CD4-positive, alpha-beta T cell treated with Interleukin-2 at 100 ng/mL for 4 hours (primary cell): ENCODE data around the gene BLMH.
"Not testable (repeated sequence)": the region's sequence is repeated elsewhere in the genome, so short reads cannot be mapped to it uniquely, and the experiment has no call there.

Experiments
- DNase-seq: peaks from one replicate; pipeline ENCODE4 v3.0.0-alpha.2; 2020; ENCODE audit warnings: low spot score

BLMH gene

DNA sequence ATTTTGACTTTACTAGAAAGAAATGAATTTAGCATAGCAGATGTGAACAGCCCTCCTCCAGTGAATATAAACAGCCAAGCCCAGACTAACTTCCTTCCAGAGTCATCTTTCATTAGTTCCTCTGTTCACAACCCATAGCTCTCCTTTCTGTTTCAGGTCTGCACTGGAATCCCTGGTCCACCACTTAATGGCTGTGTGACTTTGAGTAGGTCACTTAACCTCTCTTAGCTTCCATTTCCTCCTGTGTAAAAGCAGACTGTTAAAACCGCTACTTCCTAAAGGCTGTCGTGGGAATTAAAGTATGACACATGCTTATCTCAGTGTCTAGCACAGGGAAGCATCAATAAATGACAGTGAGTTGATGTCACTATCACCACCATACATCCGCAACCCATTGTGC, 63.7 kb downstream of the BLMH start:
- no peak for DNase-seq

DNA sequence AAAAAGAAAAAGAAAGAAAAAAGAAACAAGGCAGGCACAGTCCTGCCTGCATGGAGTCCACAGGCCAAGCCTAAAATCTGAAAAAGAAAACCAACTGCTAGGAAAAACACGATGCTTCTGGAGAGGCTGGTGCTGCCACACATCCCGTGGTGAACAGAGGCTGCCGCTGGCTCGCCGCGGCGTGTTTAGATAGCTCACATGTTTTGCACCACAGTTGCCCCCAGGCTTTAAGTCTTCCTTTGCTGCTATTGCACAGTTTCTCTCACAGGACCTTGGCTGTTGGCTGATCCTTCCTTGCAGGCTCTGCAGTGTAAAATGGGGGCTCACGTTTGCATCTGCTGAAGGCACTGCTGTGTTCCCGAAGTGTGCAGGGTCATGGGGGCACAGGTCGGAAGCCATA, 64.9 kb downstream of the BLMH start:
- no peak for DNase-seq

DNA sequence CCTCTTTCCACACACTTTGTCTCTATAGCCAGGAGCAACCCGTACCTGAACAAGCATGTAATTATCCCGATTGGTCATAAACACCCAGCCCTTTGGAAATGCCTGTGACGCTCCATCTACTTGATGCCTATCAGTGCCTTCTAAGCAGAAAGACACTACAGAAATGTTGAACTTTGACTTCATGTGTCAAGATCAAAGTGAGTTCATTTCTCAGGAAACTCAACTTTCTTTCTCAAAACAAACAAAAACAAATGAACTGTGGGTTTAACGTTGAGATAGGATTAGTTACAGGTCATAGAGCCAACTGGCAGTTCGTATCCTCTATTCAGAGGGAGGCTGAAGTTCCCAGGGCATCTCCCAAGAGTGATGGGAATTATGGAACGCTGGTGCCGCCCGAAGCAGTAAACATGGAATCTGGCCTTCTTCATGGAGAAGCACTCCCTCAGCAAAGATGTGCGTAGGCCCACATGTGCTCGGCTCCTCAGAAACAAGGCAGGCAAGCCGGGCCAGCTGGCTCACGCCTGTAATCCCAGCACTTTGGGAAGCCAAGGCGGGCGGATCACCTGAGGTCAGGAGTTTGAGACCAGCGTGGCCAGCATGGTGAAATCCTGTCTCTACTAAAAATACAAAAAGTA, 65.7 kb downstream of the BLMH start:
- no peak for DNase-seq

DNA sequence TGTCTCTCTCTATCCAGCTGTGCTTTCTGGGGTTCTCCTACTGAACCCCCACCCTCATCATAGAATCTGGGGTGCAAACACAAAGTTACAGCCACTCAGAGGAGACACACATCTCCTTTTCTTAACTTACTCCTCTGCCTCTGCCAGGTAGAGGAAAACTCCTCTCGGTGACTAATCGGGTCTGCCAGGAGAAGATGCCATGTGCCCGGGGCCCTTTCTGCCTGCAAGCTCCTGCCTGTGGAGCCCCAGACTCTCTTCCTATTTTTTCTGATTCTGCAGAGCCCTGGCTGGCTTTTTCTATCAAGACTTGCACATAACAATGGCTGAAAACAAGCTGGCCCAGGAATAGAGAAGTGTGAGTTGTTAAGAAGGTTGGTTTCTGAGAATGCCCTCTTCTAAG, 66.6 kb downstream of the BLMH start:
- no peak for DNase-seq

DNA sequence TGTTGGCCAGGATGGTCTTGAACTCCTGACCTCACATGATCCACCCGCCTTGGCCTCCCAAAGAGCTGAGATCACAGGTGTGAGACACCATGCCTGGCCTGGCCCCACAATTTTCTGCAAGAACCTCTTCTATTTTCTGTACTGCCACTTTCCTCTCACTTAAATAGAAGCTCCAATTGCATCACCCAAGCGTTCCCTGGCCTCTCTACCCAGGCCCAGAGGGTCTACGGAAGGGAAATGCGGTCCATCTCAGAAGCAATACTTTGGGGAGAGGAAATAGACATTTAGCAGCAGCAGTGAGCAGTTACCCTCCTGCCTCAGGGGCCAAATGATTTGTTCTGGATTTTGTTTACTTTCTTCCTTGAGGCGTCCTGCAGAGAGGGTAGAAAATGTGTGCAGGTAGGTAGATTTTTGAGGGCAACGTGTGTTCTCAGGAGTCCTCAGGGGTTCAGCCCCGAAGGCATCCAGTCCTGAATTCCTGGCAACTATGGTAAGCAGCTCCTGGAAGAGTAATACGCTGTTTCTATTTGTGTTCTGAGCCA, 67.3 kb downstream of the BLMH start:
- no peak for DNase-seq

DNA sequence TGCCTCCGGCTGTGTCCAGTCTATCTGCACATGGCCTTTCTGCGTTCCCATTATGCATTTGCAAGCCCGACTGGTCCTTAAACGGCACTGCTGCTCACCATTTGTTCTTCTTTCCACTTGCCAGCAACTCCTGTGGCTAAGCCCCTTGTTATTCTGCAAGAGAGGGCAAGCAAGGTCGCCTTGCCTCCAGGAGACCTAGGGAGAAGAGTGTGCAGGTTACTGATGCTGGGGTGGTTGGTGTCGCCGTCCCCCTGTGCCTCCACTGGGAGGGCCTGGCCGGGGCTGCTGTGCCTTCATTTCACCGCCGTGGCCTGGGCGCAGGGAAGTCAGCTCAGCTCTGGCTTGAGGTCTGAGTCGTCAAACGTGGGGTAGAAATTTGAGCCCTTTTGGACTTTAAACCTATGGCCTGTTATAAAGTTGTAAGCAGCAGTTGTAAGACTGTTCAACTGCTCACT, 69.0 kb downstream of the BLMH start:
- no peak for DNase-seq

DNA sequence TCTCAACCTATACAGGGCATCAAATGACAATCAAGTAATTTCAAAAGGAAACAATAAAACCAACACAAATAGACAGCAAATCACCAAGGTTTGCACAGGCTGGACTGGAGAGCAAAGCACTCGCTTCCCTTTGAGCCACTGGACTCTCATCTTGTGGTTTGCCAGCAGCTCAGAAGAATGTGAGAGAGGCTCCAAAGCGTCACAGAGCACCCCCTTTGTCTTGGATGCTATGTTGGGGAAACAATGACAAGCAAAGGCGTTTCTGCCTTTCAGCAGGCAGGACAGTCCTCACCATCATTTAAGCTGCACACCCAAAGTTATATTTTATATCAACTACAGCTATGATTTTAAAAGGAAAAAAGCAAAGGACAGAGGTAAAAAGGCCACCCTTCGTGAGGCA, 69.5 kb downstream of the BLMH start:
- DNase-seq: no peak

DNA sequence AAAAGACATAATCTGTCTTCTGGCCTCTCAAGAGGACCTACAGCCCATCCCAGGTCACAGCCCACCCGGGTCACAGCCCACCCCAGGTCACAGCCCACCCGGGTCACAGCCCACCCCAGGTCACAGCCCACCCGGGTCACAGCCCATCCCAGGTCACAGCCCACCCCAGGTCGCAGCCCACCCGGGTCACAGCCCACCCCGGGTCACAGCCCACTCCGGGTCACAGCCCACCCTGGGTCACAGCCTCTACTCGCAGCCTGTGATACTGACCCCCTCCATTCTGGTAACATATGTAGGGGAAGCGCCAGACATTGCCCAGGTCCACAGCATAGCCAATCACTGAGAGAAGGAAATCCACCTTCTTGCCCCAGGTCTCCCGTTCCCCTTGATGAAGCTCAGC, 70.4 kb downstream of the BLMH start:
- DNase-seq: no peak

DNA sequence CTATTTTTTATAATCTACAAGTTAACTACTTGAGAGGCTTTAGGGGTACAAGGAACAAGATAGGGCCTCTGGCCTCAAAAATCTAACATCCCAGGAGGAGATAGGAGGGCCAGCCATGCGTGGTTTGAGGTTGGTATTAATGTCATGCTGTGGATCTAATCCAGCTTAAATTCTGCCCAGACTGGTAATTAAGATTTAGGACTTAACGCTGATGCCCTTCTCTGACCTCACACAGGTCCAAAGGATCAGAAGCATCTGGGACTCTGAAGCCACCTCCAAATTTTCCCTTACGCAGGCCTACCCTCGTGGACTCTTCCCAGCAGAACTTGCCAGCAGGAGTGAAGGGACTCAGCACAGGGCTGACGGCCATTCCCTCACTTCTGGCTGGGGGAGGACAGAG, 71.3 kb downstream of the BLMH start:
- DNase-seq: no peak

DNA sequence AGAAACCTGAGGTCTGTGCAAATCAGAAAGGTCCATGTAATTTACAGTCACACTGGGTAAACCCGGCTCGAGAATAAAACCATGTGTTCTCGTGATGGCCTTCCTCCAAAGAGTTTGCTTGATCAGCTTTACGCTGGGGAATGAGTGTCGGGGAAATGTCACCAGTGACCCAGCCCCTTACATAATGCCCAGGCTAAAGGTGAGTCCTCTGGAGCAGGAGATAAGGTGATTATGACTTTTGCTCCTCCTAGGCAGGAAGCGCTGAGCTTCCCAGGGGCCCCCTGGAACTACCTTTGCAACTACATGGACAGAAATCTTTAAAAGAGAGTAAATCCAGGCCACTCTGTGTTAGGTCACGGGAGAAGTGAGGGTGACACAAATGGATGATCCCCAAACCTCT, 71.9 kb downstream of the BLMH start:
- DNase-seq: no peak

DNA sequence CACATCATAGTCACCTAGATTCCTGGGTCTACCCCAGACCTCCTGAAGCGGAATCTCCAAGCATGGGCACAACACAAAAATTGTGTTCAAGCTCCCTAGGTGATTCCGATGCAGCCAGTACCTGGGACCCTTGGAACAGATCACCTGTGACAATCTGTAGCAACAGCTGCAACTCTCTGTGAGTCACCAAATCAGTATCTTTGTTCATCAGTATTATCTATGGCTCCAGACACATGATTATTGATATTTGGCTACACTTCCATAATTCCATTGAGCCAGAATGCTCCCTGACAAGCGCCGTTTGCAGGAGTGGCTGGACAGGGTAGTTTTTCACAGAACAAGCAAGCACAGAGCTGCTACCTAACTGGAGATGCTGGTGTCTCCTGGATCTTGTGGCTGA, 72.4 kb downstream of the BLMH start:
- no peak for DNase-seq

DNA sequence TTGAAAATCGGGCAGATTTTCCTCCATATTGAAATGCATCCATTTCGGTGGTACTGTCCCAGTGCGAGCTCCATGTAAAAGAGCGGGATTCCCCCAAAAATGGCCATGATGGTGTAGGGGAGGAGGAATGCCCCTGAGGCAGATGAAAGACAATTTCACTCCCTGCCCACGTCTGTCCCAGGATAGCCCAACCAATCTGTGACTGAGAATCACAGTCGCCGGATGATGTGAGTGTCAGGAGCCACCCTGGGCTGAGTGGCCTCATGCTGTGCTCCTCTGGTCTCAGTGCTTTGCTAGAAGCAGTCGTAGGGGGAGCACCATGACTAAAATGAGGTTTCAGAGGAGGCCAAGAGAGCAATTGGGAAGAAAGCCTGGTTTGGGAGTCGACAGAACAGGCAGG, 72.9 kb downstream of the BLMH start:
- DNase-seq: no peak

DNA sequence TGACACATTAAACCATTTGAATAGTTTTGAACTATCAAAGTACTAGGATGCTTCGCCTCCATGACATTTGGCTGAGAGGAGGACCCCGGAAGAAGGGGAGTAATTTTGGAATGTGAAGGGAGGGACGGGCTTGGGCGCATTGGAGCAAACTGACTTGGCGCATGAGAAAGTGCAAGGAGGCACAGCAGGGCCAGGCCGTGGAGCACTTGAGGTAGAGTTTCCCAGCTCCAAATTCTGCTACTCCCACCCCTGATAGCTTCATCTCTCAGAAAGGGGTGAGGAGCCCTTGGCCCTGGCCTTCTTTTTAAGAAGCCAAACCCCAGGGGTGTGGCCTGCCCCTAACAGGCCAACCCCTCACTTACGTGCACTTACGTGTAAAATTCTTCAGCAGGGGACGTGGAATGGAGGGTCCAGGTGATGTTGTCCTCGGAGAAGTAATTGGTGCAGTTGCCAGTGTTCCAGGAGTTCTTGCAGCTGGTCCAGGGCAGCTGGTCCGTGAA, 73.9 kb downstream of the BLMH start:
- DNase-seq: no peak

DNA sequence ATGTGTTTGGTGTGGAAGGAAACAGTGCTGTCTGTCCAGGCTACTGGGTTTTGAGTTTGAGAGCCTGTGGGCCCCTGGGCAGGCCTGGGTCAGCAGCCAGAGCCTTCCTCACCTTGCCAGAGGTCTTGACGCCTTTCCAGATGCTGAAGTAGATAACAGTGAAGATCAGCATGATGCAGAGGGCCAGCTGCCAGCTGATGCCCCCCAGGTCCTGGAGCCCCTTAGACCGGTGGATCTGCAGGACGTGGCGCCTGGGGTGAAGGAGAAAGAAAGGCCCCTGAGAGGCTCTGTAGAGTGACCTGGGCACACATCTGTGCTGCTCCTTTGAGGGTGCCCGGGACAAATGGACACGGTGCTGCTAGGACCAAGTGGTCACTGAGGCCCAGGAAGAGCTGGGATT, 74.7 kb downstream of the BLMH start:
- DNase-seq: no peak

DNA sequence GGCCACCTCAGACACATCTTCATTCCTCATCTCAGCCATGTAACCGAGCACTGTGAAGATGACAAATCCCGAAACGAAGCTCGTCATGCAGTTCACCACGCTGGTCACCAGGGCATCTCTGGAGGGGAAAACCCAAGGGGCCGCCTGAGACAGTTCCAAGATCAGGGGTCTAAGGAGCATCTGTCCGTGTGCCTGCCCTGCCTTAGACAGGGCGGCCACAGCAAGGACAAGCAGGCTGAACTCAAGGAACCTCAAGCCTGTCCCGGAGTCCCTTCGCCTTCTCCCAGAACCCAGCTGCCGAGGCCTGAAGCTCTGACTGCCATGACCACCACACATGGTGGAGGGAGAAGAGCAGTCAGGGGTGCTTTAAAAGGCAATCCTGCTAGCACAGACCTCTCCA, 79.0 kb downstream of the BLMH start:
- DNase-seq: no peak

DNA sequence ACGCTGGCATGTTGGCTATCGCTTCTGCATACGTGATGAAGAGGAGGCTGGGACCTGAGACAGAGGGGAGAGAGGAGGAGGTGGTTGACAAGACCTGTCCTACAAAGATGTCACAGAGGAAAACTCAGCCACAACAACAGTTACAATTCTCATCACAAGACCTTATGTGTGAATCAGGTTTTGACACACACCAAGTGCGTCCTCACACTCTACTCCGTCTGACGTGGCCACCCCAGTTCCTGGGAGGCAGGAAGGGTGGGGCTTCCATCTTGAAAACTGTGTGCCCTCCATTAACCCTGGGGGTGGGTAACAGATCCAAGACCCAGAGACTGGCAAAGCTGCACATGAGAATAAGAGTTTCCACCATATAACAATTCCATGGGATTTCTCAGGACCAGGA, 80.4 kb downstream of the BLMH start:
- DNase-seq: no peak

DNA sequence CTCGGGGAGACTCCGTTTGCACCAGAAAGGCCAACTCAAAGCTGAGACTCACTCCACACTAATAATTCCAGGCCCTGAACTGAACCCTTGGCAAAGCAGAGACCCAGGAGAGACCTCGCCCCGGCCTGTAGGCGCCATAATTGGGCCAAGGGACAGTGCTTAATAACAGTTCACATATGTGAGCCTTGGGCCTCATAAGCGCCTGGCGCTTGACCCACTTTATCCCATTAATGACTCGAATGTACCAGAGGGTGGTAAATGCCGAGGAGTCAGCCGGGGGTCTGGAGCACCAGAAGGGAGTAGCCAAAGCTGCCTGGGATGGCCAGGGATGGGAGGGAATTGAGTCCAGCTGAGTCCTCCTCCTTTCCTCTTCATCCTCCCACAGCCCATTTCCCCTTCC, 80.8 kb downstream of the BLMH start:
- no peak for DNase-seq

DNA sequence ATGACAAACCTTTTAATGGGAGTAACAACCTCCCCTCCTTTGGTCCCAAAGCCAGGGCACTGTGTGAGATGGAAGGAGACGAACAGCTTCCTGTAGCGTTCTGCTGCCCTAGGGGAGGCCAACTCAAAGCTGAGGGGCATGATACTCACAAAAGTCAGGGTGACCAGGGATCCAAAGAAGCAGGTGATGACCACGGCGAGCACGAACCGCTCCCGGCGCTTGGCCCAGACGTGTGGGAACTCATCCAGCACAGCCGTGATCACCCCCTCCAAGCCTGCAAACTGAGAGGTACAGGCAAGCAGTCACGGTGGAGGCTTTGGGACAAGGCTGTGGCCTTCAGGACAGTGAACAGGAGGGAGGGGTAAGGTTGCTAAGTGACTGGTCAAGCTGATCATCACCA, 81.4 kb downstream of the BLMH start:
- no peak for DNase-seq

DNA sequence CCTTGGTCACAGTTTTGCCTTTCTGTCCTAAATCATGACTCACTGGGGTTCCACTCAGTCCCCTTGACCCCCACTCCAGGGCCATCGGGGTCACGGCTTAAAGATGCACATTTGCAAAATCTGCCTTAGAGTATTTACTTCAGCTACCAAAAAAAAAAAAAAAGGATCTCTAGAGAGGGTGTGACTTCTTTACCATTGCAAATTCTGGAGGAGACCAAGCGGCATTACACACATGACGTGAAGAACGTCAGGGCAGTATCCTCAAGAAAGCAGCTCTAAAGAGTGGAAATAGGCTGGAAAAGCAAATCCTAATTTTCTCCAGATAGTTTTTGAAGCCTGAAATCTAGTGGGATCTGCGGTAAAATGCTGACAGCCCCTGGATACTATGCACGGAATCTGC, 81.8 kb downstream of the BLMH start:
- no peak for DNase-seq

DNA sequence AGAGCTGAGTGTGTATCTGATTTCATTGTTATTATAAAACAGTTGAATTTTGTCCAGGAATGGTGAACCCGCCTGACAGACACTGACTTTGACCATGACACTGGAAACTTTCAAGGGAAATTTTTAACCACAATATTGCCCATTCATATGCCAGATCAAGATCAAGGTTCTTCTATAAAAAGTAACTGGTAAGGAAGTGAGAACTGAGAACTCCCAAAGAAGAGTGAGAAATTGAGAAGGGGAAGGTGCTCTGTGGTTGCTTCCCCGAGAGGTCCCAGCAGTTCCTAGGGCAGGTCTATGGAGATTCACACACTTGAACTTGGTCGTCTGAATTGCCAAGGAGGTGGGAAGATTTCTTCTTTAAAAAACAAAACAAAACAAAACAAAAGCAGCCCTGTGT, 83.5 kb downstream of the BLMH start:
- DNase-seq: no peak

DNA sequence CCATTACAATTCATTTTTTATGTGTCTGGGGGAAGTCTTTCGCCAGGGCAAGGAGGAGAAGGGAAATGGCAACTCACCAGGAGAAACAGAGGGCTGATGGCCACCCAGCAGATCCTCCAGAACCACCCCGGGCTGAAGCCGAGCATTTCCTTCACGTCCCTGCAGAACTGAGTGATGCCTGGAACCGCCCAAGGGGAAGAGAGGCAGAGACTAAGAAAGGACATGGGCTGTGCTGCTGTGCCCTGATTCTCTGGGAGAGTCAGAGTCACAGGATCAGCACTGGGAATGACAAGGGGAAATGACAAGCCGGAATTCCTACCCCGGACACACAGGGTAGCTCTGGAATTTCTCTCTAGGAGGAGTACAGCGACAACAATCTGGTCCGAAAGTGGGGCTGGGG, 84.1 kb downstream of the BLMH start:
- DNase-seq: no peak

DNA sequence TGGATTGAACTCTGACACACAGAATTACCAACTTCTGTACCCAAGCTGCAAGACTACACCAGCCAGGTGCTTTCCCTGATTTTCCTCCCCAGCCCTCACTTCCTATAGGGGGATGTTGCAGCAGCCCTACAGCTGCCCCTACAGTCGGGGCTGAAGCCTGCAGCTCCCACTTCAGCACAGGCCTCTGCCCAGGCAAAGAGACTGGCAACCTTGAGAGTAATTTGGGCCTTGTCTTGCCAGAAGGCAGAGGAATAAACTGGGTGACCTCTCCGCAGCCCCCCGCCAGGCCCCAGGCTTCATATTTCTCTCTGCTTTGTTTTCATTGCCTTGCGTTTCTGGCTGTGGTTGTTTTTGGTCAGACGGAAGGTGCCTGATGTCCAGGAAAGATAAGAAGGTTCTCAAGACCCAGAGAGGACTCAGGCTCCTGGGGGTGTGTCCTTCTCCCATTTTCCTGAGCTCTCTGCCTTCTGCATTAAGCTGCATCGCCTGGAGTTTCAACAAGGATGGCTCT, 88.2 kb downstream of the BLMH start:
- no peak for DNase-seq

DNA sequence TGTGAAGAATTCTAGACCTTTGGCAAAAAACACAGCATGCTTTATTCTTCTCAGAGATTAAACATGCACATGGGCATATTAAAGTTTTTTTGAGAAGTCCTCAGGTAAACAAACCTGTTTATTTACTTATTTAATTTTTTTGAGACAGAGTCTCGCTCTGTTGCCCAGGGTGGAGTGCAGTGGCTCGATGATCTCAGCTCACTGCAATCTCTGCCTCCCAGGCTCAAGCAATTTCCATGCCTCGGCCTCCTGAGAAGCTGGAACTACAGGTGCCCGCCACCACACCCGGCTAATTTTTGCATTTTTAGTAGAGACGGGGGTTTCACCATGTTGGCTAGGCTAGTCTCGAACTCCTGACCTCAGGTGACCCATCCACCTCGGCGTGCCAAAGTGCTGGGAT, 91.1 kb downstream of the BLMH start:
- DNase-seq: not testable (repeated sequence)

DNA sequence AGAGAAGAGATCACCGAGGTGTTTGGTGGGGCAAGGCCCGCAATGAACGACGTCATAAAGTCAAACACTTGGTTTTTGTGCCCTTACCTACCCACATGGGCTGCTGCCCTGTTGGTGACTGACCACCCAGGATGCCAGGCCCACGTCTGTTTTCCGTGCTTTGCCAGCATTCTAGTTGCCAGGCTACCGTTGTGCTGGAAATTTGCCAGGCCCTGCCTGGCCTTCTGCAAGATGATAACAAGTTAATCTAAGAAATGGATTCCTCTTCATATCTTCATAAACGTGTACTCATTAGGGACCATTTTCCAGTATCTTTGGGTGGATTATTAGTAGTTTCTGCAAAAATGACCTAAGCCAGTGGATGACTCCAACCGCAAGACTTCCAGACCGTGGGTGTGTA, 91.6 kb downstream of the BLMH start:
- no peak for DNase-seq
